Stimulated activated CD4-positive, alpha-beta T cell treated with anti-CD3 and anti-CD28 coated beads, Interleukin-1b, Interleukin-23, amount 100 ng/mL, for 24 hours (primary cell): ENCODE results near the gene DUSP10.

Source experiments
- DNase-seq, 4 experiments: peaks; one replicate each; pipeline ENCODE4 v3.0.0-alpha.2; 2020; ENCODE audit warnings: low read depth in 4 of 4, low spot score in 1 of 4

DUSP10 gene

DNA sequence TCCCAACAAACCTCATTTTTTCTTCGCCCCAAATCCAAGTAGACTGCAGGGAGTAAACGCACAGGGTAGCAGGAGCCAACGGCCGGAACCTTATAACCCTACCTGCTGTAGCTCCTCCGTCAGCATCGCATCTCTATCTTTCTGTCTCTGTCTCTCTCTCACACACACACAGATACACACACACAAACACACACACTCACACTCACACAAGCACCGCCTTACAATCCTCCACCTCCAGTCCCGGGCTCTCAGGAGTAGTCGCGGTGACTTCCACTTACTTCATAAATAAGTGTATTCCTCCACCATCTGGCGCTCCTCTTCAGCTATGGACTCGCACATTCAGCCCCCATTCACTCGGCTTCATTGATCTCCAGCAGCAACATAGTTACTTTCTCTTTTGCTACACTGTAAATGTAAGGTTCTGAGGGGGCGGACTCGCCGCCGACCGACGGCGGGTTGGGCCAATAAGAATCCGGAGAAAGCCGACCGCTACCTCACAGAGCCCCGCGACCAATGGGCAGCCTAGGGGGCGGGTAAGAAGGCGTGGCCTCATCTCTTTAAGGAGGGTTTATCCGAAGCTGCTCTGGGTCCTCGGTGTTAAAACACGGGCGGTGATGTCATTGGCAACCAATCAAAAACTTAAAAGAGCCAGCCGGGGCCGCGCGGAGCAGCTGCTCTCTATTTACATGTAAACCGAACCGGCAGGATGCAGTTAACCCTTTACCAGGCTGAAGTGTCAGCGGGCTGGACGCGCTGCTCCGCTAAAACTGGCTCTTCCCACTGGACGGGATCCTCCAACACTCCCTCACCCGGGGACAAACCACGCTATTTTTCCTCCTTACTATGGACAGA lies at the start of gene DUSP10:
TSS of gene DUSP10 (minus strand) at position 387 of the 852 bp plus-strand sequence. CDS start 2,345 bp downstream, outside the sequence.
- peak; percentile 82 to 96 (median 92) for DNase-seq

DNA sequence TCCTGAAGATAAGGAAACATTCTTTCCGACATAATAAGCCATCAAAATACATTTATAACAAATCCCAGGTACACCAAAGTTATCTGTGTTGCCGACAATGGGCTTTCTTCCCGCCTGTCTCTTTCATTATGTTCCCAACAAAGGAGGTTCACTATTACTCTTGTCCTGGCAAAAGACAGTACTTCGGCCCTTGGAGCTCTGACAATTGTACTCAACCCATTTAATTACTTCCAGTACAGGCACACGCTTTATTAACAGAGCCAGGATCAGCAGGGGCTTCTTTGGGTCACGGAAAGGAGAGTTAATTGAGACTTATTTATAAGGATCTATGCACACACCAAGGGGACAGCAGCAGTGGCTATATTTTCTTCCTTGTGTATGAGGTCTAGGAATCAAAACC lies 46.6 kb upstream of the DUSP10 start:
- DNase-seq, result no peak

DNA sequence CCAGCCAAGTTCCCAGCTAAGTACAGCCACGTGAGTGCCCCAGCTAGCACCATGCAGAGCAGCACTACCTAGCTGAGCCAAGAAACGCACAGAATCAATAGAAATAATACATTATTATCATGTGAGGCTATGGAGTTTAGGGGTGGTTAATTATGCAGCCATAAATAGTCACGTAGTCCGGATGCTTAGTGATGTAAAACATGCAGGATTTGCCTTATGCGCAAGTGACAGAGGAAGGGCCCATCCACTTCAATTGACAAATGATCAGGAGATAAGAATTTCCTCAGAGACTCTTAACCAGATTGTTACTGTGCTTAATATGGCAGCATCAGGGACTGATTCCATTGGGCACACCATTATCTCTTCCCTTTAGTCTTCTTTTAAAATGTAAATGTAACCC lies 44.8 kb upstream of the DUSP10 start:
- DNase-seq, result no peak

DNA sequence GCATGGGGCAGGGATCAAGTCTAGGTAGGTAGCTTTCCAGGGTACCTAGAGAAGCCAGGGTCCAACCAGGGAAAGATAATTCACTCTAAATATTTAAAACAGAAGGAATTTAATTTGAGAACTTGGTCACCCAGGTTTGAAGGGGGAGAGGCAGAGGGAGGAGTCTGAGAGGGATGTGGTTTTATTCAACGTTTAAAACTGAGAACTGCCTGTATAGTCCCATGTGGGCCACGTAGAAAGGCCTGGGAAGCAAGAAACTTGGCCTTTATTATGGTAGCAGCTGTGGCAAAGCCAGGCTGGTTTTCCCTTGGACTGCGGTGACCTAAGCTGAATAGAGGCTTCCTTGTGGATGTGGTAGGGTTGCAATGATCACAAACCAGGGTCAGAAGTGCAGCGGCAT lies 42.0 kb upstream of the DUSP10 start:
- DNase-seq, result no peak

DNA sequence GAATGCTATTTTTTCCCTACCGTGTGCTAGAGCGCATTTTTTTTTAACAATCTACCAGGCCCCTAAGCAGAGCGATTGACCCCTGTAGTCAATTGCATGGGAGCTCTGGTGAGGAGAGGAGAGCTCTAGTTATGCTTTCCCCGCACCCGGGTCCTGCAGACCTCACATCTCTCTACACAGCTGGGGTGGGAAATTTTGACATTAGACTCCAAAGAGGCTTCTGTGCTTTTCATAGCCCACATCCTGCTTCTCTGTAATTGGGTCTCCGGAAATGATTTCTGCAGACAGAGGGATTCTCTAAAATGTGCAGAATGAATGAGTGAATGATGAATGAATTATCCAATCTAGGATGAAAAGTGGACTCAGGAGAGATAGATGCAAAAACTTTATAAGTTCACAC lies 41.5 kb upstream of the DUSP10 start:
- no peak for DNase-seq

DNA sequence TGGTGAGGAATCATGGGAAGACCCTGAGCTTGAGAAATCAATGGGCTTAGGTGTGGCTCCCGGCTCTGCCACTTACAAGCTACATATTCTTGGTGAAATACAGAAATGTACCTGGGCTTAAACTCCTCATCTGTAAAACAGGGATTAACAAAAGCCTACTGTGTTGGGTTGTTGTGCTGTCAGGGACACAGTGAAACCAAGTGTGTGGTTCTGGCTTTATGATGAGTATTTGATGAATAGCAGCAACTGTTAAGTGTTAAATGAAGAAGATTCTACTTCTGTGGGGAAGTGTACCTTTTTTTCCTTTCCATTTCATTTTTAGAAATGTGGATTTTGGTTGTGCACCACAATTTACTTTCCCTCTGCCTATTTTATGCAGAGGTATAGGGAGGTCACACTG lies 41.1 kb upstream of the DUSP10 start:
- DNase-seq, result no peak

DNA sequence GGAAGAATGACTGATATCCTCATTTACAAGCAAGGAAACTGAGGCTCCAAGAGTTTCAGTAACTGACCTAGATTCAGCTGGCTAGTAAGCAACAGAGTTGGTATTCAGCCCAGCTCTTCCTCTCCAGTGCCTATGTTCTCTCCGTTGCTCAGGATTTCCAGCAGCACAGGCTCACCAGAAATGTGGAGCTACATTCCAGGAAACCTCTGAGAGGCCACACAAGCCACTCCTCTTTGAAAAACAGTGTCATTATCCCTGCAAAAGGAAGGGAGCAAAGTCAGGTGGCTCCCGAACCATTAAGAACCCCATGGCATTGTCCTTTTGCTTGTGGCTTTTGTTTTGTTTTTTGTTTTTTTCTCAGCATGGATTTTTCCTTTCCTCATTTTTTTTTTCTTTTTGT lies 40.6 kb upstream of the DUSP10 start:
- no peak for DNase-seq

DNA sequence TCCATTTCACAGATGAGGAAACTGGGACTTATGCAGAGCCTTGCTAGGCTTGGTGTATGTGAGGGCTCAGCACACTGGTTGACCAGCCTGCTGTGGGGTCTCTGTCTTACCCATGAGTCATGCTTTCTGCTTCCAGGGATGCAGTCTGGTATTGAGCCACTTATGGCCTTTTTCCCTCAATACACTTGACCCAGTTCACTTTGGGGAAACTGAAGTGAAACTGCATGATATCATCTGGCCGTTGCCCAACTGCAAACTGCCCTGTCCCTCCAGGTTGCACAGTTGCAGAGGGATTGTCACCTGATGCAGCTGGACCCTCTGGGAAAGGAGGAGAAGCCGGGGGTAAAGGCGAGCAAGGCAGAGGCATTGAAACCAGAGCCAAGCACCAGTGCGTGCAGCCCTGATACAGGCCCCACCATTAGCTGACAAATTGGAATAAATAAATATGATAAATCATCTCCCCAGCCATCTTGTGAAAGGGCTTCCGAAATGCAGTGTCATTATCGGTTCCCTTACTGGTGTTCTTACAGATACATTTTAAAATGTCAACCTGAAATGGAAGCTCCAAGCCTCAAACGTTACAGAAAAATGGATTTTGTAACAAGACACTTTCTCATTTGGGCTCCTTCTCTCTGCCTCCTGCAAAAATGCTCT lies 39.3 kb upstream of the DUSP10 start:
- no peak for DNase-seq

DNA sequence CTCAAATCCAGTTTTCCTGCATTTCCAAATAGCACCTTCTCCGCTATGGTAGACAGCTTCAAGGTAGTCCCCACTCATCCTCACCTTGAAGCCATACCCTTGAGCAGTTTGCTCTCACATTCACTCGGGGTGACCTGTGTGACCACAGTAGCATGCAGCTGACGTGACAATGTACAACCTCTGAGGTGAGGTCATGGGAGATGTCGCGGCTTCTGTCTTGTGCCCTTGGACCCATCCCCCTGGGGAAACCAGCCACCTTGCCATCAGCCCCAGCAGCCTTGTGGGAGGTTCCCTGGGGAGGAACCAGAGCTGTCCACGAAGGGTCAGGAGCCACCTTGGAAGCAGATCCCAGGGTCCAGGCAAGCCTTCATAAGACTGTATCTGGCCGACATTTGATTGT lies 38.3 kb upstream of the DUSP10 start:
- no peak for DNase-seq

DNA sequence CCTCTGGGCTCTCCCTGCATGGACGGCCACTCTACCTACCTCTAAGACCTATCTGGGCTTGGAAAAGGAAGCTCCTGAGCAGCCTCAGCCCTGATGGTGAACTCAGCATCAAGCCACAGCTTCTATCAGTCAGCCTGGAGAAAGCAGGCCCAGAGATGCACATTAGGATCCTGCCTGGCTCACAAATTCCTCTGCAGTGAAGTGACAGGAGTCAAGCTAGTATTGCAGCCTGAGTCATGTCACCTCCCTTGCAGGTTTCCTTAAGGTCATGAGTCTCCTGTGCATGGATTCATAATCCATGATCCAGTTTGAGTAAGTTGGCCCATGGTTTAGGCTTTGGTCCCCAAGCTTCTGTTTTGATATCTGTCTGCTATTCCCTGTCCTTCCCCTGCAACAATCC lies 37.9 kb upstream of the DUSP10 start:
- no peak for DNase-seq

DNA sequence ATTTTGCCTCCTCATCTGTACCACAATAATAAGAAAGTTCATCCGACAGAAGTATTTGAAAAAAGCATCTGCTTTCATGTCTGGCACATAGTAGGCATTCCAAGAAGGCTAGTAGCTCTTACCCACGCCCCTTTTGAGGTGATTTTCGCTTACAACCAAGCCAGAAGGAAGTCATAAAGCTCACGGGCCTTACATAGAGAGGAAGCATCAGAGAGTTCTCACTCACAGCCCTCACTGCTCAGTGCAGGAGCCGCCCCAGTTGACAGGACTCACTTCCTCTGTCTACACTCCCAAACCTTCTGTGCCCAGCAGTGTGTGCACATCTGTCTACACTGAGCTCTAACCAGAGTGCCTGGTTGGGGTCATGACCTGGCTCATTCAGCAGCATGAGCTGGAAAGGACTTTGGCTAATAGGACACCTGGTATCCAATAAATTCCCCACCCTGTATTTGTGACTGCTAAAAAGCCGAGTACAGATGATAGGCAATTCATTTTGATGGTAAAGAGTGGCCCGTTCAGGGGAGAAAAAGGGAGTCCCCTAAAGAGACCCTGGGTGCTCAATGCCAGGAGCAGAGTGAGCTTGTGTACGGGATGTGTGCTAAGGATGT lies 36.8 kb upstream of the DUSP10 start:
- no peak for DNase-seq

DNA sequence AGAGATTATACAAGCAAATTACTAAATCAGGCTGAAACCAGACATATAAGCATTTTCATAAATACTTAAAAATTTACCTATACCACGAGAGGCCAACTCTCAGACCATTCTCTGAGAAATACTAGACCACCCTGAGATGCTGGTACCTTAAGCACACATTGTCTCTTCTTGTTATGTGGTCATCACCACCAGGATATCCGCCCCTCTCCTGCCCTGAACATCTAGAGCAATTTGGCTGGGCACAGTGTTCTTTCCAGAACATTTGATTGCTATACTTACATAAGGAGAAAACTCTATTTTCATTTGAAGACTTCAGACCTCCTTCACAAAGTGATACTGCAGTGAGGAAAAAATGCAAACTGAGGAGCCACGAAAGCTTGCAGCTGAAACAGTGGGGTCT lies 36.2 kb upstream of the DUSP10 start:
- DNase-seq, result no peak

DNA sequence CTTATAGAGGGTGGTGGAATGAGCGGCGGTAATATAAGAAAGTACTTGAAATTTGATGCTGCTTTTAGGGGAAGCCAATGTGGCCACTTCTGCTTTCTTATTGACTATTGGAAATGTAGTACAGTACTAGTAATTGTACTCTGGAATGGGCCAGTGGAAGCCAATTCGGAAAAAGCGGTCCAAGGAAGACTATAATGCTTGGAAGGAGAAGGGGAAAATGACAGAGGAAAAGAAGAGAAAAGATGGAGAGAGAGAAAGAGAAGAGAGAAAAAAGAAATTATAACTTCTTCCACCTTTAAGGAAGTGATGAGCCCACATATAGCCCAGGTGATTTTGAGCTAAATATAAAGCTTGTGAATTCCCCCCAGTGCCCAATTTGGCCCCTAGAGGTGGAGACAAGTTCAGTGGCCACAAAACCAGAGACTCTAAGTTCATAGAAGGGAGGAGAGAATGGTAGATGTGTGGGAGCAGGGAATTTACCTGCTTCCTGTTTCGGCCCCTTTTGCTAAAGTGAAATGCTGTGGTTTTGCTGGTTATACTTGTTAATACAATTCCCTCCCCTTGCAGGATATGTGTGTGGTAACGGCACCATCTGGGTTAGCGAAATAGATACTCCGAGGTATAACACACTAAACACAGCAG lies 35.7 kb upstream of the DUSP10 start:
- peak in 3 of 4 experiments; percentile 12 to 30 (median 15) for DNase-seq

DNA sequence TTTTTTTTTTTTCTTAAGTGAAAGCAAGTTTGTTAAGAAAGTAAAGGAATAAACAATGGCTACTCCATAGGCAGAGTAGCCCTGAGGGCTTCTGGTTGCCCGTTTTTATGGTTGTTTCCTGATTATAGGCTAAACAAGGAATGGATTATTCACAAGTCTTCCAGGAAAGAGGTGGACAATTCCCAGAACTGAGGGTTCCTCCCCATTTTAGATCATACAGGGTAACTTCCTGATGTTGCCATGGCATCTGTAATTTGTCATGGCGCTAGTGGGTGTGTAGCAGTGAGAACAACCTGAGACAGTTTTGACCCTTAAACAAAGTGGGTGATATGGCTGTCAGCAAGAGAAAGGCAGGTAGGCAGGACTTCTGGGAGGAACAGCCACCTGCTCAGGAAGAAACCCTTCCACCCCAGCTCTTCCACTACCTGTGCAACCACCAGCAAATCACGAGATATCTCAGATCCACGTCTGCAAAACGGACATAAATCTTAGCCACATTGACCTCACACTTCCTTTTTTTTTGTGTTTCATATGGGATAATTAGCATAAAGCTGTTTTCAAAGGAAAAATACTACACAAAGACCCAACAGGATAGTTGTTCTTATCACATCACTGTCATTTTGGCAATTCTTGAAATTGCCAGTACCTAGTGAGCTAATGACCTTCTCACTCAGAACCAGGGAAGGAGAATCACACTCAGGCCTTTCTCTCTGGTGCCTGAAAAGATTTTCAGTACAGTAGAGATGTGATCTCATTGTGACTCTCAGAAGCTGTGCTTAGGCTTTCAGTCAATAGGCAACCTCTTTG lies 34.8 kb upstream of the DUSP10 start:
- DNase-seq, result no peak

DNA sequence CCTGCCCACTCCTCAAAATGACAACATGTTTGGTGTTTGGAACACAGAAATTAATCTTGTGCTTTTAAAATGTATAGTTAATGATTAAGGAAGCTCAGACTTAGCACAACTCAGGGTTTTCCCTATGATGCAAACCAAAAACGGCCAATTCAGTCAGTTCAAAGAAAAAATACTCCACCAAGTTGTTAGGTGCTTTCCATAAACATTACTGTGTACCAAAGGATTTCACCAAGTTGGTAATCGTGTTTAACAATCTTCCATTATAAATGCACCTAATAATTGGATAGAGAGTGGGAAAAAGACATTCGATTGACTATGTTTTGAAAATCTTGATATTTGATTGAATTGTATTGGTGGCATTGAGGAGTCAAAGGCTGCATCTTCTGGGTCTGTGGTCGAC lies 33.3 kb upstream of the DUSP10 start:
- no peak for DNase-seq

DNA sequence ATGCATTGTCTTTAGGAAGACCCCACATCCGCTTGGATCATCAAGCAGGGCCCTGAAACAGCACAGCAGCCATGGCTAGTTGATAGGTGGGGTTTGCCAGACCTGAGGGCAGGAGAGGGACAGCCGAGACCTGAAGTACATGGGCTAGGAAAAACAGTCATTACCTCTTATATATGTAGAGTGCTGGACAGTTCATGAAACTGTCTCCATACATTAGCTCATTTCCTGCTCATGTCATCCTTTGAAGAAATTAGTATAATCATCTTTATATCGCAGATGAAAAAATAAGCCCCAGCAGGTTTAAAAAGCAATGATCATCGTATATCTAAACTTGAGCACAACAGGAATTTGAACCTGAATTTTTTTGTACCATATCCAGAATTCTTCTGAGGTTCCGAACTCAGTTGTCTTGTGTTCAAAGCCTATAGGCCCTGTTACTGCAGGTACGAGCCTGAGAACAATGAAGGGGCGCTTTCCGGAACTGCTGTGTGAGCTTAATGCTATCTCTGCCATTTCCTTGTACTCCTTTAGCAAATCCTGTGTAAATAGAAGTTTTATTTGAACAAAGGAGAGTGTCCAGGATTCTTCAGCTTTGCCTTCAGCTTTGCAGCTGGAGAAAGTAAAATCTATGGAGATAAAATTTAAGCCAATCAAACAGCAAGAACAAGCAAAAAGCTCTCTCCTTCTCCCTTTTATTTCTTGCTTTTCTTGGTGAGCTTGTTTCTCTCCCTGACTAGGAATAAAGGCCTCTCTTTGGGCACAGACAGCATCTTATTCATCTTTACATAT lies 32.4 kb upstream of the DUSP10 start:
- DNase-seq, result no peak

DNA sequence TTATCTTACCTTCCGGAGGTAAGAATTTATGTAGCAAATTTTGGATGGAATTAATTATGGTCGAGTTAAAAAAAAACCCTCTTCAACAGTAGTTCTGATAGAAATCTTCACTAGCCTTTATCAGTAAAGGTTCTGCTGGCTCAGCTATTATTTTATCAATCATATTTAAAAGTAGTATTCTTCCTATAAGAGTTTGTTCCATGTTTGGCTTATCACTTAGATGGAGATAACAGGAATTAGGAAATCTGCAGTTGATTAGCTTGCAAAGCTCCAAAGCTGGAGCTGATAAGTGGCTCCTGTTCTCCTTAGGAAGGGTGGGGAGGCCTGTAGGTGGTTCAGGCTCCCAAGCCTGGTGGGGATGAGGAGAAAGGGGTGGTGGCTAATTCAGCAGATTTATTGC lies 31.5 kb upstream of the DUSP10 start:
- DNase-seq, result no peak

DNA sequence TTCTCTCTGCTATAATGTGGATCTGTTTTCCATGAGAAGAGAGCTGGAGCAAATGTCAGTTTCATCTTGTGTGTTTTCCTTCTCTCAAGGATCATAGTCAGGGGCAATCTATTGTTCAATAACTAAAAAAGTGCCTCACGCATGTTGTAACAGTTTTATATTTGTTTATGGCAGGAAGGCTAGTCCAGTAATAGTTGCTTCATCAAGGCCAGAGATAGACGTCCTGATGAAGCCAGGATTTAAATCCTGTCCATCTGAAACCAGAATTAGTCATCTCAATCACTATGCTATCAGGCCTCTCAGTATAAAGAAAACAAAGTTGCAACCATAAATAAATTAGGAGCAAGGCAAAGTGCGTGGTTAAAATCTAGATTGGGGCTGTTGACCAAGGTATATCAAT lies 30.2 kb upstream of the DUSP10 start:
- DNase-seq, result no peak

DNA sequence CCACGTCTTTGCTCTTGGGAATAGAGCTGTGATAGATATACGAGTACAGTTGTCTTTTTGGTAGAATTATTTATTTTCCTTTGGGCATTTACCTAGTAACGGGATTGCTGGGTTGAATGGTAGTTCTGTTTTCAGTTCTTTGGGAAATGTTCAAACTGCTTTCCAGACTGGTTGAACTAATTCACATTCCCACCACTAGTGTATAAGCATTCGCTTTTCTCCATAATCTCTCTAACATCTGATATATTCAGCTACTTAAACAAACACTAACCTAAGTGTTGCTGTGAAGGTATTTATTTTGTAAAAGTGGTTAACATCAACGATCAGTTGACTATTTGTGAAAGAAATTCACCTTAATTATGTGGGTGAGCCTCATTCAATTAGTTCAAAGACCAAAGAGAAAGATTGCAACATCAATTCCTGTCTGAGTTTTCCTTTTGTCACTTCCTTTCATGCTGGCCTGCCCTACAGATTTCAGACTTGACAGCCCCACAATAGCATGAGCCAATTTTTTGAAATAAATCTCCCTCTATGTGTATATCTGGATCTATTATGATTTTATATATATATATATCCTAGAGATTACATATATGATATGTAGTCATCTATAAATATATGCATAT lies 26.7 kb upstream of the DUSP10 start:
- no peak for DNase-seq

DNA sequence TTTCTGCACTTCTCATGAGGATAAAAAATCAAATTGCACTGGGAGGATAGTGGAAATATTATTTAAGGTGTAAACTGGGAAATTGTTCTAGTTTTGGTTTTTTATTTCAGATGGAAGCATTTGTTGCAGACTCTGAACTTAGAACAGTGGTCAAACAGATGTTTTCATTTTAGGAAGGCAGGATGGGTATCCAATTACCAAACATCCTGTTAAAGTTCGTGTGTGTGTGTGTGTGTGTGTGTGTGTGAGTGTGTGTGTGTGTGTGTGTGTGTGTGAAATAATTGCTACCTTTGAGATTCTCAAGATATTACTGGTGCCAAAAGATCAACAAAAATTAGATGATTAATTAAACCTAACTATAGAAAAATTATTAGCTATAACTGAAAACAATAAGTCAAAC lies 24.3 kb upstream of the DUSP10 start:
- DNase-seq, result no peak
